GM19043 (cell line): ENCODE results near the gene TBC1D14.
A peak's percentile ranks its signal among the peaks of the same experiment; 100 is the strongest.

Source experiments
- ATAC-seq: cut with Tn5 transposase; IDR thresholded peaks from one replicate; pipeline ENCODE4 v1.9.1; 2021; ENCODE audit warnings: low read depth; ENCODE audit not compliant: unreplicated experiment

Gene TBC1D14

GRCh38 chr4:7034262-7035081 lies 124.8 kb downstream of the TBC1D14 start:
- no peak for ATAC-seq

- no peak for ATAC-seq
Measured at GRCh38 chr4:7037425-7037824, 127.8 kb downstream of the TBC1D14 start.

GRCh38 chr4:7040765-7041164 lies 131.1 kb downstream of the TBC1D14 start:
- ATAC-seq, result no peak

- ATAC-seq, result no peak
Measured at GRCh38 chr4:7041246-7041645, 131.6 kb downstream of the TBC1D14 start.

- ATAC-seq, result no peak
Measured at GRCh38 chr4:7041801-7042502, 132.3 kb downstream of the TBC1D14 start.

- peak; percentile 61 for ATAC-seq
Measured at GRCh38 chr4:7042503-7043283, 133.1 kb downstream of the TBC1D14 start.

- ATAC-seq, result peak; percentile 13
Measured at GRCh38 chr4:7043284-7044136, 133.9 kb downstream of the TBC1D14 start, which contains the start of gene TADA2B. TADA2B (plus strand) TSS chr4:7043372; CDS start chr4:7043580, 208 bp downstream.

- ATAC-seq, result no peak
Measured at GRCh38 chr4:7044137-7044930, 134.7 kb downstream of the TBC1D14 start.

- ATAC-seq, result no peak
Measured at GRCh38 chr4:7045553-7045952, 135.9 kb downstream of the TBC1D14 start.

GRCh38 chr4:7045961-7046921 lies 136.6 kb downstream of the TBC1D14 start:
- peak; percentile 29 for ATAC-seq

- no peak for ATAC-seq
Measured at GRCh38 chr4:7046971-7047370, 137.3 kb downstream of the TBC1D14 start.

- ATAC-seq, result no peak
Measured at GRCh38 chr4:7048642-7049041, 139.0 kb downstream of the TBC1D14 start.

GRCh38 chr4:7049295-7049694 lies 139.7 kb downstream of the TBC1D14 start:
- ATAC-seq, result no peak

- ATAC-seq, result no peak
Measured at GRCh38 chr4:7049739-7050138, 140.1 kb downstream of the TBC1D14 start.

GRCh38 chr4:7050481-7051143 lies 141.0 kb downstream of the TBC1D14 start:
- ATAC-seq, result no peak

GRCh38 chr4:7051144-7051495 lies 141.5 kb downstream of the TBC1D14 start:
- no peak for ATAC-seq

- ATAC-seq, result no peak
Measured at GRCh38 chr4:7051905-7052304, 142.3 kb downstream of the TBC1D14 start.

- no peak for ATAC-seq
Measured at GRCh38 chr4:7052313-7052712, 142.7 kb downstream of the TBC1D14 start.
